VCaP (cell line): ENCODE data around the gene RFX2.
A peak's percentile ranks its signal among the peaks of the same experiment; 100 is the strongest.

Experiments used
- H3K27ac ChIP-seq: fragments of 450-650 bp; 2 replicates; pipeline ENCODE4 v1.5.1; 2017
- TF ChIP-seq, protein P1 (sequence below): fragments of 450-650 bp; conservative IDR thresholded peaks from 2 replicates; pipeline ENCODE4 v1.5.1; 2017; ENCODE audit warnings: mild to moderate bottlenecking, moderate library complexity

RFX2 gene

DNA sequence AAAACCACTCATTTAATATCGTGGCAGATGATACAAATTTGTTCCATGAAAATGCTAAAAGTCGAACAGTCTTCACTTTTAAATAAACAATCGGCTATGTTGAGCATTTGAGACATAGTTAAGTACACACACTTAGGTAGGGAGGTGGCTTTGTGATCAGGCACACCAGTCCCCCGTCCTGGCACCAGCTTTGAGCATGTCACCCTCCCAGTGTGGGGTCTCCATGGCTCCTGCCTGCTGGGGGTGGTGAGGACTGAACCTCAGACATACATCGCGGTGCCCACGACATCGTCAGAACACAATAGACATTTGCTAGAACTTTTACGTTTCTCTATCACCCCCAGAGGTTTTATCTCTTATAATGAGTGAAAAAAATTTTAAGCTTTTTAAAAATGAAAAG, 62.0 kb downstream of the RFX2 start:
- TF ChIP-seq, protein P1, sequence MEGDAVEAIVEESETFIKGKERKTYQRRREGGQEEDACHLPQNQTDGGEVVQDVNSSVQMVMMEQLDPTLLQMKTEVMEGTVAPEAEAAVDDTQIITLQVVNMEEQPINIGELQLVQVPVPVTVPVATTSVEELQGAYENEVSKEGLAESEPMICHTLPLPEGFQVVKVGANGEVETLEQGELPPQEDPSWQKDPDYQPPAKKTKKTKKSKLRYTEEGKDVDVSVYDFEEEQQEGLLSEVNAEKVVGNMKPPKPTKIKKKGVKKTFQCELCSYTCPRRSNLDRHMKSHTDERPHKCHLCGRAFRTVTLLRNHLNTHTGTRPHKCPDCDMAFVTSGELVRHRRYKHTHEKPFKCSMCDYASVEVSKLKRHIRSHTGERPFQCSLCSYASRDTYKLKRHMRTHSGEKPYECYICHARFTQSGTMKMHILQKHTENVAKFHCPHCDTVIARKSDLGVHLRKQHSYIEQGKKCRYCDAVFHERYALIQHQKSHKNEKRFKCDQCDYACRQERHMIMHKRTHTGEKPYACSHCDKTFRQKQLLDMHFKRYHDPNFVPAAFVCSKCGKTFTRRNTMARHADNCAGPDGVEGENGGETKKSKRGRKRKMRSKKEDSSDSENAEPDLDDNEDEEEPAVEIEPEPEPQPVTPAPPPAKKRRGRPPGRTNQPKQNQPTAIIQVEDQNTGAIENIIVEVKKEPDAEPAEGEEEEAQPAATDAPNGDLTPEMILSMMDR: no peak
- H3K27ac ChIP-seq: no peak overlapping the region

DNA sequence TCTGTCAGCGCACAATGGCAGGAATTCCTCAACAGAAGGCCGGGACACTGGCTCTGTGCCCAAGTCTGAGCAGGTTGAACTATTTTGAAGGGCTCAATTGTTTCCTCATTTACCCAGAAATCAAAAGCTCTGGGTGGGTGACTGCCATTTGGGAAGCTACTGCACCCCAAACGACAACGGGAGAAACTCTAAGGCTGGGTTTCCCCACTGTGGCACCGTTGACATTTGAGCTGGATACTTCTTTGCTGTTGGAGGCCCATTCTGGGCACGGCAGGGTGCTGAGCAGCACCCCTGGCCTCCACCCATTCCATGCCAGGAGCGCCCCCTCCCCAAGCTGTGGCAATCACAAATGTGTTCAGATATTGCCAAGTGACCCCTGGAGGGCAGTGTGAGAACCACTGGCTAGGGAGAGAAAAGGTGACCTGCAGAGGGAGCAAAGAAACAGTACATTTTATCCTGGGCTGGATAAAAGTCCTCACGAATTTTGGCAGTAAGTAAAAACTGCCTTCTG, 62.5 kb downstream of the RFX2 start:
- TF ChIP-seq, protein P1: peak; percentile 76
- no peak overlapping the region for H3K27ac ChIP-seq

DNA sequence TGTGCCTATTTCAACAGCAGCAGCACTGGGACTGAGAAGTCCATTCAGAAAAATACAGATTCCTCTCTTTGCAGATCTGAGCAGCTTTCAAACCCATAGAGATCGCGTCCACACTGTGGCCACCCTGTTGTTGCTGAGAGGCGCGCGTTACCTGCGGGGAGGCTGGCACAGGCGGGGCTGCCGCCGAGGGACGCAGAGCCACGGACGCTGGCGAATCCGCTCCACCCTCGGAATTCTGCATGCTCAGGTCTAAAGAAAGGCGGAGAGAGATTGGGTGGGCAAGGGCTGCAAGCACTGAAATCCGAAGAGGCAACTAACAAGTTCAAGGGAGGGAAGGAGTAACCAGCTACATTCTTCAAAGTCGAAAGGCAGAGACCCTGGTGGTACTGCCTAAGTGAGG, 63.0 kb downstream of the RFX2 start:
- TF ChIP-seq, protein P1: no peak
- no peak overlapping the region for H3K27ac ChIP-seq

DNA sequence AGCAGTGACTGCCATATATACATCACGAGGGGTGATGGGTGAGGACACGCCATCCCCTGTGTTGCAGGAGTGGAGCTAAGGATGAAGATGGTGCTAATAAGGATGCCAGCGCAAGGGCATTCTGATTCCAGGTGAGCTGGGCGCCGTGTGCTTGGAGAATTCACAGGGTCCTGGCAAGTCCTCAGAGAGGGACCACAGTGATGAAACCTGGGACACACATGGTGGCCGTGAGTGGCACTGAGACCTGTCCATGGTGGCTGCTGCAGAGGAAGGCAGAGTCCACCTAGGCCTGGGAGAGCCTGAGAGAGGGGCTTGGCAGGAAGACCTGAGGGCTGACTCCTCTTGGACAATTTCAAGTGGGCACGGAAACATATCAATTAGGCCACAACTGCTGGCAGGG, 65.2 kb downstream of the RFX2 start:
- no peak overlapping the region for H3K27ac ChIP-seq
- TF ChIP-seq, protein P1: no peak

DNA sequence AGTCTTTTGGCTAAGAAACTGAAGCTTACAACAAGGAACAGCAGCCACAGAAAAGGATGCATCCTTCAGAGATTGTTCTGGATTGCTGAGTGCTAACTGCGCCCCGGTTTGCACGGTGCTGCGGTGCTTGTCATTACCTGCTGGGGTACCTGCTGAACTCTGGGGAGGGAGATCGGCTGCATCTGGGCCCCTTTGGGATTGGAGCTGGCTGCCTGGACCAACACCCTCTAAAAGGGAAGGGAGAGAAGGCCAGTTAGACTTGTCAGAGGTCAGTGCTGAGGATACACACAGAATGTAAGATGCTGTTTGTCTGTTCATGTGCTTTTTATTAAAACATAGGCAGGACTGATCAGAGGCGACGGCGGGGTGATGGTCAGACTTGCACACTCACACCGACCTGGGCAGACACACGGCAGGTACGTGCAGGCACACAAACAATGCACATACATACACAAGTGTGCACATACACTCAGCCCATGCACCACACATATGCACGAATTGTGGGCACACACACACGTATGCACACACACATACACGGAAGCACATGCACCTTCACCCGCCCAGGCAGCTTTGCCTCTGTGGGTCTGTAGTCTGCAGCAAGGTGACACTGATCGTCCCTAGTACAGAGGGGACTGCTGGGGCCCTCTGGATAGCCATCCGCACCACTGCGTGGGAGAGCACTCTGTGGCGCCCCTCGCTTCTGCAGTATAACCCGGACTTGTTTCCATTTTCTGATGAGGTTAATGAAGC, 66.1 kb downstream of the RFX2 start:
- TF ChIP-seq, protein P1: no peak
- H3K27ac ChIP-seq: no peak overlapping the region

DNA sequence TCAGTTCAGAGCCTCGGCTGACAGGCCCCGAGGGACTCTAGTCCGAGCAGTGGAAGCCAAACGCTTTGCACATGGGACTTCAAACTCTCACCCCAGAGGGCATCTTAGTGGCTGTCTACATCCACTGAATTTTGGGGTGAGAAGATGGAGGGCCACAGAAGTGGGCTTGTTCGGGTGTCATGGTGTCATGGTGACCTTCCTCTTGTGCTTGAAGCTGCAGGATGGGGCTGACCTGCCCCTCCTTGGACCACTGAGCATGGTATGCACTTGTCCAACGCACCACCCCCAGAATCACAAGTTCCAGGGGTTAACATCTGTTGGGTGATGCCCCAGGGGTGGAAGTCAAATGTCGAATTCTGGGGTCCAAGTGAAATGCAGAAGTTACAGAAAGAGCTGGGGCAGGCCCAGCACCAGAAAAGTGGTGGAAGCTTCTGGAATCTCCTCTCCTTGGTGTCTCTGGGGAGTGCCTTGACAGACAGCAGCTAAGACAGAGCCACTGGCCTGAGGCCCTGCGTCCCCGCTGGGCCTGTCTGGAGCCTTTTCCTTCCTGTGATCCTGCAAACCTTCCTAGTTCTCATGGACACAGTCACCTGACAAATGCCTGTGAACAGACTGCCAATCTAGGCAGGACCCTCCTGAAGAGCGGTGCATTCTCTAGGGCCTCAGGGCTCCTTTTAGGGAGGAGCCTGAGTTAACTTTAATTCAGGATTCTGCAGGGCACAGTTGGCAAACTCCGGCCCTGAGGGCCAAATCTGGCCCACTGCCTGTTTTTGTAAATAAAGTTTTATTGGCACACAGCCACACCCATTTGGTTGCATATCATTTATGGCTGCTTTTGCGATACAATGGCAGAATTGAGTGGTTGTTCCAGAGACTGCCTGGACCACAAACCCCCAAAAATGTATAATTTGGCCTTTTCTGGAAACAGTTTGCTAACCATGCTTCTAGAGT, 67.2 kb downstream of the RFX2 start:
- H3K27ac ChIP-seq: no peak overlapping the region
- TF ChIP-seq, protein P1: no peak

DNA sequence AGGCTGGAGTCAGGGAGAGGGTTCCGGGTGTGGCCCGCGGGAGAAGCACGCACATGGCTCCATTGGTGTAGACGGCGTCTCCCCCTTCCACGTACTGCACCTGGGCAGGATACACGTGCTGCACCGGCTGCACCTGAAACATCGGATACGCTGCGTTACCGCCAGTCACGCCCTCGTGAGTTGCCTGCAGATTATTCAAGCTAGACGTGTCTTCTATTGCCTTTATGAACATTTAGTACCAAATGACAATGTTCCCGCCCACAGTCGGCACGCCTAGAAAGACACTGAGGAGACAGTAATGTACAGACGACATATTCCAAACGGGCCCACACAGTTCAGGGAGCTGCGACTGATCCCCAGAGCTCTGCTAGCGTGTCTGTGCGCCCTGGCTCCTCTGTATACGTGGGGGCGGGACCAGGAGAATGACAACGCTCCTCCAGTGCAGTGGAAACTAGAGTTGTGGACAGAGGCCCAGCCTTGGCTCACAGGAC, 68.3 kb downstream of the RFX2 start:
- TF ChIP-seq, protein P1: no peak
- no peak overlapping the region for H3K27ac ChIP-seq
